Activated CD8-positive, alpha-beta memory T cell treated with anti-CD3 and anti-CD28 coated beads for 1 hour (primary cell): ENCODE data around the gene TMEM138.

Experiments used
- DNase-seq, 2 donors: peaks; one replicate each; pipeline ENCODE4 v3.0.0-alpha.2; 2020; ENCODE audit warnings: low read depth in 1 of 2; ENCODE audit errors: extremely low read depth in 1 of 2

The TMEM138 gene

DNA sequence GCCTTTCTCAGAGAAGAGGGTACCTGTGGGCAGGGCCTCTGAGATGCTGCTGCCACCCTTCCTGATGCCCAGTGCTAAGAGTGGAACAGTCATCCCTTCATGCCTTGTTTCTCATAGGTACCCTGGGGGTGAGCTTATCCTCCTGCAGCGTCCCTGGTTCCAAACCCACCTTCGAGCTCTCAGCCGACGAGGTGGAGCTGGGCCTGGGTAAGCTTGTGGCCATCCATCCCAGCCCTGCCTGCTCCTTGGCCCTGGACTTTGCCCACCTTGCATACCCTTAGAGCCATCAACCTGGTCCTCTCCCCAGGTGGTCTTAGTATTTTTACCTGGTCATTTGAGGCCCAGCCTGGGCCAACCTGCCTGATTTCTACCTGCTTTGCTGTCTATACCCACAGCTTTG, 20.5 kb upstream of the TMEM138 start:
- no peak for DNase-seq

DNA sequence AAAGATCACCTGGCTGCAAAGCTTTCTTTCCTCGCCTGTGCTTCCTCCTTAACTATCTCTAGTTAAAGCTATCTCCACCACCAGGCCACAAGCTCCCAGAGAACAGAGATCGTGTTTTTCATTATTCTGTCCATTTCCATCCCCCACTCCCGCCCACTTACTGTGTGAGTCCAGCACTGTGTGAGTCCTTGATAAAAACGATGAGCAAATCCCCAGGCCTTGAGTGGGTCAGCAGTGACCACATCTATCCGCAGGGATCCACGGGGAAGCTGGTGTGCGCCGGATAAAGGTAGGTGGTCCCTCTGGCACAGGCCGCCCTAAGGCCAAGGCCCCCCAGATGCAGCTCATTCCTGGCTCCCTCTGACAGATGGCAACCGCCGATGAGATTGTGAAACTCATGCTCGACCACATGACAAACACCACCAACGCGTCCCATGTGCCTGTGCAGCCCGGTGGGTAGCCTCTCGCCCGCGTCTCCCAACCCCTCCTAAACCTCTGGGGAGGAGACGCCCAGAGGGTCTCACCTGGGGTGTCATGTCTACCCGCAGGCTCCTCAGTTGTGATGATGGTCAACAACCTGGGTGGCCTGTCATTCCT, 19.9 kb upstream of the TMEM138 start:
- no peak for DNase-seq

GRCh38 chr11:61343792-61344745, 18.1 kb upstream of the TMEM138 start:
- no peak for DNase-seq

DNA sequence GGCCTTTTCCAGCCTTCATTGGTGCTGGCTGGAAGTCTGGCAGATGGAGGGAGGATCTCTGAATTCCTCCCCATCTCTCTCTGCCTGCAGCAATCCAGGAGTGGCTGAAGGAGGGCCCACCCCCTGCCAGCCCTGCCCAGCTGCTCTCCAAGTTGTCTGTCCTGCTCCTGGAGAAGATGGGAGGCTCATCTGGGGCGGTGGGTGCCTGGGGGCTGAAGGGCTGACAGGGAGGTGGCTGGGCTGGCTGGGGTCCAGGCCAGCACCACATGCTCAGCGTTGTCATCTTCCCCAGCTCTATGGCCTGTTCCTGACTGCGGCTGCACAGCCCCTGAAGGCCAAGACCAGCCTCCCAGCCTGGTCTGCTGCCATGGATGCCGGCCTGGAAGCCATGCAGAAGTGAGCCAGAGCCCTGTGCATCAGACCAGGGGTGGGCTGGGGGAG, 17.0 kb upstream of the TMEM138 start:
- no peak for DNase-seq

DNA sequence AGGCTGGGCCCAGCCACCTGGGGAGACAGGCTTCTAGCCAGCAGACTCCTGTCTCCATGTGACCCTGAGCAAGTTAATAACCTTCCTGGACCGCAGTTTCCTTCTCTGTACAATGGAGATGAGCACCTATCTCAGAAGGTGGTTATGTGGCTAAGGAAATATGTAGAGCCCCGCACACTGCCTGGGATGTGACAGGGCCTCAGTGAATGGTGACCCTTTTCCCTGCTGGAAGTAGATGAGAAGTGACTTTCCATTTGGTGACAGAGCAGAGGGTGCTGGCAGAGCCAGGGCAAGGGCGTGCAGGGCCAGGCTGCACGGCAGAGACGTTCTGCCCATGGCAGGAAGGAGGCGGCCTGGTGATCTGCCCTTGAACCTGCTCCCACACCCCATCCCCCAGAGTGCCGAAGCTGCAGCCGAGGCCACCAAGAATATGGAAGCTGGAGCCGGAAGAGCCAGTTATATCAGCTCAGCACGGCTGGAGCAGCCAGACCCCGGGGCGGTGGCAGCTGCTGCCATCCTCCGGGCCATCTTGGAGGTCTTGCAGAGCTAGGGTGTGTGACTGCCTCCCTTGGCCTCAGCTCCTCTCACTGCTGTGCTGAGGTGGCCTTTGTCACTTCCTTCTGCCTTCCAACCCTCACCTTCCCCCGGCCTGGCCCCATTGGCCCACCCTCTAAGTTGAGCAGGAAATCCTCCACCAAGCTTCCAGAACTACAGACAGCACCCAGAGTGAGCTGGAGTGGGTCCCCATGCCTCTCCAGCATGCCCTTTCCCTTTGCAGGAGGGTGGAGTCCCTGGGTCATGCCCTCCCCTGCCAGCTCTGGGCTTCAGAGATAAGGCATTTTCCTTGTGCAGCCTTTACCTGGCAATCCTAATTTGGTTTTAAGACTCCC, 16.0 kb upstream of the TMEM138 start:
- DNase-seq: no peak

DNA sequence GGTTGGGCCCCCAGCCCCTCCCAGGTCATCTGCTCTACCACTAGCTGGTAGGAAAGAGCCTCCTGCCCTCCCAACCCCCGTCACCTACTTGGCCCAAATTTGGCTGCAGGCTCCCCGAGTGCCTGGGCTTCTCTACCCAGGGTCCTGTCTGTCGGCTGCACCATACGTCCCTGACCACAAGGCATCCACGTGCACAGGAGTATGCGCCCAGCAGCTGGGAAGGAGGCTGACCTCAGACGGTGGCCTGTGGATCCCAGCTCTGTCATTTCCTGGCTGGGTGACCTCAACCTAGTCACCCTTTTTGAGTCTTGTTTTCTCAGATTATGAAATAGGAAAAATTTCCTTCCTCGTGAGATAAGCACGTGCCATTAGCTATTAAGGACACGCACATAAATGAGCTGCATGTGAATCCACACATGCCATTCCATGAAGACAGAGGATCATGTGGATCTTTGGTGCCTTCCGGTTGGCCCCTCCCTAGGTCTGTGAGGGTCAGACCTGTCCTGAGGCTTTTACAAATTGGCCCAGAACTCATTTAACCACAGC, 14.2 kb upstream of the TMEM138 start:
- no peak for DNase-seq

DNA sequence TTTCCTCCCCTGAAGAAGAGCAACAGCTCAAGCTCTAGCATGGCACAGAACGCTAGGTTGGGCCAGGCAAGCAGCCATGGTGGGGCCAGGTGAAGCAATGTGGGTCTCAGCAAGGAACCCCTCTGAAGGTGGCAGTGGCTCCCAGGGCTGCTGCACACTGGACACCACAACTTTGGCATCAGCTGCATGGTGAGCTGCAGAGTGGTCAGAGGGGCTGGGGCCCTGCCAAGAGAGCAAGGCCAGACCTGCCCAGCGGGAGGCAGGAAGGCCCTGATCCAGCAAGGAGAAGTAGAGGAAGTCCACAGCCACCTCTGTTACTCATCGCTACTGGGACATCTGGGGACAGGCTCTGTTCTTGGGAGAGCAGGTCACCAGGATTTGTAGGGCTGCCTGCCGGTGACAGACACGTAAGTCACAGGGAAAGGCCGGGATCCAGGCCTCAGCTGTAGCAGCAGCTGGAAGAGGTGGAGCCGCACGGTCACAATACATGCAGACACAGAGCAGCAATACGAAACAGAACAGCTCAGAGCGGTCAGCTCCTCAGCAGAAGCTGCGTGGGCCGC, 12.9 kb upstream of the TMEM138 start:
- no peak for DNase-seq

DNA sequence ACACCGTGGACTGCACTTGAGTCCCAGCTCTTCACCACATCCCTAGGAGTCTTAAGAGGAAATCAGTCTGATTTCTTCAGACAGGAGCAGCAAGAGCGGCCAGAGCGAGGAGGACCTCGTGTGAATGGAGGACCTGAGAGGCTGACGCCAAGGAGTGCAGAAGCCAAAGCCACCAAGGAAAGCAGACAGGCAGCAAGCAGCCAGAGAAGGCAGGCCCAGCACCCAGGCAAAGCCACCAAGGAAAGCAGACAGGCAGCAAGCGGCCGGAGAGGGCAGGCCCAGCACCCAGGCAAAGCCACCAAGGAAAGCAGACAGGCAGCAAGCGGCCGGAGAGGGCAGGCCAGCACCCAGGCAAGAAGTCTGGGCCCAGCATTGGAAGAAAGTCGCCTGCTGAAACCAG, 12.3 kb upstream of the TMEM138 start:
- no peak for DNase-seq

DNA sequence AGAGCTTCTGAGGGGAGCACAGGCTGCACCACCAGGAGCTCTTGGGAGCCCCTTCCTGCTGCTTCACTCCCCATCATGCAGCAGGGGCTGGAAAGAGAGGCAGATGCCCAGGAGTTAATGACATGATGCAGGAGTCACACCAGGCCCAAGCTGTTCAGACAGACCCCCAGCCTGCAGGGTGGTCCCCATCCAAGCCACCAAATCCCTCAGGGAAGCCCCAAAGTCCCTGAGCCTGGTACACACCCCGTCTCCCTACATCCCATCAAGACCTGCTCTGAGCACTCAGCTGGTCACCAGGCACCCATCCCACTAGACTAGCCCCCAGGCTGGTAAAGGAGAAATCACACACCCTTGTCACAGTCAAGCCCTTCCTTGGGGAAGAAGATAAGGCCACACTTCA, 11.8 kb upstream of the TMEM138 start:
- DNase-seq: no peak

GRCh38 chr11:61350803-61351202, 11.4 kb upstream of the TMEM138 start:
- no peak for DNase-seq

GRCh38 chr11:61352038-61352437, 10.1 kb upstream of the TMEM138 start:
- DNase-seq: no peak

DNA sequence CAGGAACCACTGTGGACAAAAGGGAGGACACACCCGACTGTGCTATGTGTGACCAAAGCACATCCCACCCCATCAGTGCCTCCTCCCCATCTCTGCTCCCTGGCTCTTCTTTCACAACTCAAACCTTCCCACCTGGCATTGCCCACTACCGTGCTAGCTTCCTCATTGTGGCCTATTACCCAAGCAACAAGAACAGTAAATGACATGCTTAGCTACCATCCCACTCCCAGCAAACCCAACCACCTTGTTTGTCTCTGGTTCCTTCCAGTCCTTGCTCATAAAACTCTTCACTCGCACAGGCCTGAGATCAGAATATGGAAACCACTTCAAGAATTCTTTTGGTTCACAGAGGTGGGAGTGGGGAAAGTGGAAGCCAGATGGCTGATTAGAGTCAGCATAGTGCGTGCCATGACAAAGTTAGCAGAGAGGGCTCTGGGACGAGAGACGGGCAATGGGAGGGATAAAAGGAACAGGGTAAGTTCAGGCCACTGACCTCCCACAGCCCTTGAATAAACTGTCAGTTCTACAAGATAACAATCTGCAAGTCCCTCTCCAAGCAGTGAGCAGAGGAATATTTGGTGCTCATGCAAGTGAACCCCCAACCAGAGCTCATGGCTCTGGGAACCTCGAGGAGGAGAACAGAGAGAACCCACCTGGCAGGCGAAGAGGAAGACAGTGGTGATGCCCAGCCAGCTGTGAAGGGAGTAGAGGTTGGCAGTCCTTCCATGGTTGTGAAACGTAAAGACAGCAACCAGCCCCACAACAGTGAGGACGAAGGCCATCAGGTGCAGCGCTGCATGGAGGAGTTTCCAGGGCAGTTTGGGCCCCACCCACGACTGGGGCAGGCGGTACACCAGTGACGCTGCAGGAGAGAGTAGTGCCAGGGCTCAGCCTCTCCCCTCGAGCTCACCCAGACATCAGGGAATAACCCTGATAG, 8.8 kb upstream of the TMEM138 start:
- DNase-seq: no peak

- DNase-seq: no peak
Measured at GRCh38 chr11:61354208-61354607, 8.0 kb upstream of the TMEM138 start.

GRCh38 chr11:61356706-61357105, 5.5 kb upstream of the TMEM138 start:
- DNase-seq: no peak

- DNase-seq: no peak
Measured at GRCh38 chr11:61357233-61357893, 4.8 kb upstream of the TMEM138 start.

DNA sequence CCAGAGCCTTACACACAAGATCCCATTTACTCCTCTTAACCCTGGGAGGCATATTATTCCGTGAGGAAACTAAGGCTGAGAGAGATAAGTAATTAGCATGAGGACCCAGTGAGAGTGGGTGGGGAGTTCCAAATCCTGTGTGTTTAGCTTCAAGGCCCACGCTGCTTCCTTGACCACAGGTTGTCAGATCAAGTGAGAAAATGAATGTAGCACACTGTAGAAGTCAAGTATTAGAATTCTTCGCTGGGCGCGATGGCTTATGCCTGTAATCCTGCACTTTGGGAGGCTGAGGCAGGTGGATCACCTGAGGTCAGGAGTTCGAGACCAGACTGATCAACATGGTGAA, 4.3 kb upstream of the TMEM138 start:
- no peak for DNase-seq

DNA sequence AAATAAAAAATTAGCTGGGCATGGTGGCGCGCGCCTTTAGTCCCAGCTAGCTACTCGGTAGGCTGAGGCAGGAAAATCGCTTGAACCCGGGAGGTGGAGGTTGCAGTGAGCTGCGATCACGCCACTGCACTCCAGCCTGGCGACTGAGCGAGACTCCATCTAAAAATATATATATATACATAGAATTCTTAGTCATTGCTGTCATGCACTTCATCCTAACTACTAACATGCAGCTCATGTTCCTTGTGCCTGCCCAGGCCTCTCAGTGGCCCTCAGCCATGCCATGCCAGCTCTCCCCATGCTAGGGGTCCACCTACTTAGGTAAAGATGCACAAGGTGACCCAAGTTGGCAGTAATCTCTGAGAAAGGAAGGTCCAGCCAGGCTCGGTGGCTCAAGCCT, 3.6 kb upstream of the TMEM138 start:
- no peak for DNase-seq

DNA sequence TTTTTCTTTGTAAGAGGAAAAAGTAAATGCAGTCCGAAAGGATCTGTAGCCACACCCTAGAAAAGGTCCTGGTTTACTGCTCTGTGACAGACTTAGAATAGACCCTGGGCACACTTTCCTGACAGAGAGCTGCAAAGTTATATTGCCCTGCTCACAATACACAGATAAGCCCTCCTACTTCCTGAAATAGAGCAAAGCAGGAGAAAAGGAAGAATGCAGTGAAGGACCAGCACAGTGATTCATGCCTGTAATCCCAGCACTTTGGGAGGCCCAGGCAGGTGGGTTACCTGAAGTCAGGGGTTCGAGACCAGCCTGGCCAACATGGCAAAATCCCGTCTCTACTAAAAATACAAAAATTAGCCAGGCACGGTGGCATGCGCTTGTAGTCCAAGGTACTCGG, 2.7 kb upstream of the TMEM138 start:
- DNase-seq: no peak

- no peak for DNase-seq
Measured at GRCh38 chr11:61361237-61361740, 885 bp upstream of the TMEM138 start.
